NCI-H526 treated with DMSO at 0.1 percent for 48 hours (cell line): ENCODE measurements around the gene ACP2.

ENCODE experiments used
- DNase-seq: peaks from one replicate; lab custom pipeline; 2025; lab: John Stamatoyannopoulos, UW

Gene ACP2, protein sequence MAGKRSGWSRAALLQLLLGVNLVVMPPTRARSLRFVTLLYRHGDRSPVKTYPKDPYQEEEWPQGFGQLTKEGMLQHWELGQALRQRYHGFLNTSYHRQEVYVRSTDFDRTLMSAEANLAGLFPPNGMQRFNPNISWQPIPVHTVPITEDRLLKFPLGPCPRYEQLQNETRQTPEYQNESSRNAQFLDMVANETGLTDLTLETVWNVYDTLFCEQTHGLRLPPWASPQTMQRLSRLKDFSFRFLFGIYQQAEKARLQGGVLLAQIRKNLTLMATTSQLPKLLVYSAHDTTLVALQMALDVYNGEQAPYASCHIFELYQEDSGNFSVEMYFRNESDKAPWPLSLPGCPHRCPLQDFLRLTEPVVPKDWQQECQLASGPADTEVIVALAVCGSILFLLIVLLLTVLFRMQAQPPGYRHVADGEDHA

DNA sequence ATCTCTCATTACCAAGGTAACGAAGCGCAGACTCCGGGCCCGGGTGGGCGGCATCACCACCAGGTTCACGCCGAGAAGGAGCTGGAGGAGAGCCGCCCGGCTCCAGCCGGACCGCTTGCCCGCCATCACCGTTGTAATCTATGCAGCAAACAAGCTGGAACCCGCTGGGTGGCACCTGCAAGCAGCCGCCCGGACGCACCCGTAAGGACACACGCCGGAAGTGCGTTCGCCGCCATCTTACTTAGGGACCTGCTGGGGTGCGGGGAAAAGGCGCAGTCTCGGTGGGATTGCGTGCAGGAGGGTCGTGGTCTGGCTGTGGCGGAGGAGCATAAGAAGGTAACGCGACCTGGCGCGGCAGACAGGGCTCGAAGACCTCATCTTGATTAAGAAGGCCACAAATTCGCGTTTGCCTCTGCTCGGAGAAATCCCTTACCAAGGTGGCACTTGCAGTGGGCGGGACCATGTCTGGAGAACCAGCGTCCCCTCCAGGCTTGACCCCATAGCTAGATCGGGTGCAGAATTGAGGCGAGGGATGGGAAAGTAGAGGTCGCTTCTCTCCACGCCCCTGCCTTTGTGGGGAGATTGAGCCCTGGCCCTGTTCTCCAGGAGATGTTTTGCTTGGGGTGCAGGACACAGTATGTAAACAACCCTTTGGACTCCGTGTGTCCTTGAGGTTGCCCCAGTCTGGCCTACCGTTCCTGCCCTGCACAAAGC, at the start of gene ACP2:
TSS of gene ACP2 (minus strand) at position 151 of the 714 bp plus-strand sequence. CDS start at position 126, 25 bp downstream.
- DNase-seq, result peak; percentile 81

DNA sequence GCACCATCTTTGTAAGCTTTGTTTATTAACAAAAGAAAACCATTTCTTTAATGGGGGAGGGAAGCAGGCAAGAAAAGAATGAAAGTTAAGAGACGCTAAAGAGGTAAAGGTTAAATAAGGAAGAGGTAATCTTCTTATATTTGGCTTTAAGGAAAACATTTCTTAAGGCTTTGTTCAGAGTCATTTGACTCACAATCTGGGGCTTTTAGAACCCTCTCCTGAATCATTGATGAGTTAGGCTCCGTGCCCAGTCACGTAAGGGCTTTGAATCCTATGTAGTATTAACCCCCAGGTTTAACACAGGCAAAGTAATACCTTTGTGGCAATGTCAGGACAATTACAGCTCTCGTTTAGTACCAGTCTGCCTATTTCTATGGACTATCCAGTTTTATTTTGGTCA, 47.4 kb upstream of the ACP2 start:
- no peak for DNase-seq

DNA sequence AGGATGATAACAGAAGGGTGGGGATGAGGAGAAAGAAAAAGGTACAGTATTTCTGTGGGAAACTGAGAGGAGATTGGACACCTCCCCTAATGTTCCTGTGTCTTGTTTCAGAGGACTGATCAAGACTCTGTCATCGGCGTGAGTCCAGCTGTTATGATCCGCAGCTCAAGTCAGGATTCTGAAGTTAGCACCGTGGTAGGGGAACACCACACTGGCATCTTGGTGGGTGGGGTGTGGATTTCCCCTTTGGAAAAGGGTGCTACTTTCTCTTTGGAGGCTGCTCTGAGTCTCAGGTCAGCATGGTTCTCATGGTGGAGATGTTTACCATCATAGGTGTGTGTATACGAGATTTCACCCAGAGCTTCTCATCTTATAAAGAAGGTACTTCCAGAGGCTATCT, 46.8 kb upstream of the ACP2 start:
- no peak for DNase-seq

DNA sequence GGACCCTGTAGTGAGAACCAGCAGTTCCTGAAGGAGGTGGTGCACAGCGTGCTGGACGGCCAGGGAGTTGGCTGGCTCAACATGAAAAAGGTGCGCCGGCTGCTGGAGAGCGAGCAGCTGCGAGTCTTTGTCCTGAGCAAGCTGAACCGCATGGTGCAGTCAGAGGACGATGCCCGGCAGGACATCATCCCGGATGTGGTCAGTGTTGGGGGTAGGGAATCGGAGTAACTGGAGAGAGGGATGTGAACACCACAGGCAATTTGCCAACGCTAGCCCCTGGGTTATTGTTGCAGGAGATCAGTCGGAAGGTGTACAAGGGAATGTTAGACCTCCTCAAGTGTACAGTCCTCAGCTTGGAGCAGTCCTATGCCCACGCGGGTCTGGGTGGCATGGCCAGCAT, 41.2 kb upstream of the ACP2 start:
- DNase-seq, result no peak

DNA sequence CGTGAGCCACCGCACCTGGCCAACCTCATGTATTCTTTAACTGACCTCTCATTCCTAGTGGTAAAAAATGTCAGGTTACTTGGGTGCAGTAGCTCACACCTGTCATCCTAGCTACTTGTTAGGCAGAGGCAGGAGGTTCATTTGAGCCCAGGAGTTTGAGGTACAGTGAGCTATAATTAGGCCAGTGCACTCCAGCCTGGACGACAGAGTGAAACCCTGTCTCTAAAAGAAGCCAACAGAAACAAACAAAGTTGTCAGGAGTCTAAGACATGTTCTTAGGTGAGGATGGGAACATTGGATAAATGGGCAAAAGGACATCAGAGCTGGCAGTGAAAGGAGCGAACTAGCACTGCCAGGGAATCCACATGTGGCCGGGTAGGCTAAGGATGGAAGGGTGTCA, 39.5 kb upstream of the ACP2 start:
- no peak for DNase-seq

DNA sequence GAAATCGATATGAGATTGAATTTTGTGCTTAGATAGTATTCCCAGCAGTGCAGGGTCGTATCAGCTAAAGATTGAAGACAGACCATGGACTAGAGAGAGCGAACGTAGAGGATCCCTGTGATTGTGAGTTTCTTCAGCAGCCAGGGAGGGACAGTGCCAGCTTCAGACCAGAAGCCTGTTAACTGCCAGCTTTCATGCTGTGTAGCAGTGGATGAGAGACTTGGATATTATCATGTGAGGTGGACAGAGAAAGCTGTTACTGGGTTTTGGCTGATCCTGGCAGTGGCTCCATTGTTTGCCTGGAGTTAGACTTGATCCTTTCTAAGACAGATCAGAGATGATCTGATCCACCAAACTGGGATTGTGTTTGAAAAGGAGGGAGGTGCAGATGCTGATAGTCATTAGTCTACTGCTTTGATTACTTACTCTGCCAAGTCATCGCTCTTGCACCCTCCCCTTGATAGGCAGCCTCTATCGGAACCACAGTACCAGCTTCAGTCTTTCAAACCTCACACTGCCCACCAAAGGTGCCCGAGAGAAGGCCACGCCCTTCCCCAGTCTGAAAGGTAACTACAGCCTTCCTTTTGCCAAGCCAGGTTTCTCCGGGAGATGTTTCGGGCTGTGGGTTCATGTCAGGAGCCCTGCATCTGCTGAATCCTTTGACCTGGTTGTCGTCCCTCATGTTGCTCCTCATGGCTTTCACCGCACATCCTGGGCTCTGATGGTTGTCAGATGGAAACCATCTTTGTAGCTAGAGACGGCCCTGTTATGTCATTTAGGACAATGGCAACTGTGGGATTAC, 37.6 kb upstream of the ACP2 start:
- DNase-seq, result no peak

DNA sequence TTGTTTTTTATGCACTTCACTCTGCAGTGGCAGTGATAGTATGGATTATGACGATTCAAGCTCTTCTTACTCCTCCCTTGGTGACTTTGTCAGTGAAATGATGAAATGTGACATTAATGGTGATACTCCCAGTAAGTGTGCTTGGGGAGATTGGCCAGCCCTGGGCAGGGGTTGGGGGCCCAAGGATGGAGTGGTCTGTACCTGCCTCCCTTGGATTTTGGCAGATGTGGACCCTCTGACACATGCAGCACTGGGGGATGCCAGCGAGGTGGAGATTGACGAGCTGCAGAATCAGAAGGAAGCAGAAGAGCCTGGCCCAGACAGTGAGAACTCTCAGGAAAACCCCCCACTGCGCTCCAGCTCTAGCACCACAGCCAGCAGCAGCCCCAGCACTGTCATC, 35.5 kb upstream of the ACP2 start:
- DNase-seq, result no peak

DNA sequence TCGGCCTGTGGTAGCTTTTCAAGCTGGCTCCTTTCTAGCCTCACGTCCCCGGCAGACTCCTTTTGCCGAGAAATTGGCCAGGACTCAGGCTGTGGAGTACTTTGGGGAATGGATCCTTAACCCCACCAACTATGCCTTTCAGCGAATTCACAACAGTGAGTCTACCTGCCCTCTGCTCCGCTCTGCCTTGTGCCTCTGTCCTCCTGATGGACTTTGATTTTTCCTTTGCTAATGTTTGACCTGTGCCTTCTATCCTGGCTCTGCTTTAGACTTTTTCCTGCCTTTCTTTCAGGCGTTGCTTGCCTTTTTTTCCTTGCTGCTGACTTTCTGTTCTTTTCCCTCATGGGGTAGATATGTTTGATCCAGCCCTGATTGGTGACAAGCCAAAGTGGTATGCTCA, 33.8 kb upstream of the ACP2 start:
- DNase-seq, result no peak

DNA sequence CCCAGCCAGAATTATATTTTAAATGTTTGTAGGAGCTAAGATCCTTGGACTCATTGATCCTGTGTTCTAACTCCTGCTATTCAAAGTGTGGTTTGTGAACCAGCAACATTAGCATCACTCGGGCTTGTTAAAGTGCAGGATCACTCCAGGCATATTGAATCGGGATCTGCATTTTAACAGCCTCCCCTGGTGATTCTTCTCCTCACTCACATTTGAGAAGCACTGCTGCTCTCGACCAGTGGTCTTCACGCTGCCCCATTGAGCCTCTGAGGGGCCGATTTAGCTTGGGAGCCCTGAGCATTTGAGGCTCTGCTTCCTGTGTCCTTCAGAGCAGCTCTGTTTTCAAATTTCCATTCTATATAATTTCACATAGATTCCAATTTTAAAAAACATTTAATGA, 32.2 kb upstream of the ACP2 start:
- no peak for DNase-seq

DNA sequence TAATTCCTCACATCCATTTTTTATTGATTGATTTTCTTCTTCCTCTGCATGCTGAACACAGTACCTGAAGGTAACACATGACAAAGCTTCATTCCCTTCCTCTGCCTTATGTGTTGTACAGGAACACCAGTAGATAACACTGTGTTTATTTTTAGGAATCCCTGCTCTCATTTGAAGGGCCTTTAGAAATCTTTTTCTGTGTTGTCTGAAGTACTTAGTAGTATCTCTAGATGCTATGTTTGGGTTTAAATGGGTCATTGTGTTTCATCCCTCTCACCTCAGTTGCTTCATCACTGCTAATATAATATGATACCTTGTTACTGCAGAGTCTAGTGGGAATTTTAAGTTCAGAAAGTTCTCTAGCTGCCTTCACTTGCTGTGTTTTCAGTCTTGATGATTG, 31.5 kb upstream of the ACP2 start:
- DNase-seq, result no peak

DNA sequence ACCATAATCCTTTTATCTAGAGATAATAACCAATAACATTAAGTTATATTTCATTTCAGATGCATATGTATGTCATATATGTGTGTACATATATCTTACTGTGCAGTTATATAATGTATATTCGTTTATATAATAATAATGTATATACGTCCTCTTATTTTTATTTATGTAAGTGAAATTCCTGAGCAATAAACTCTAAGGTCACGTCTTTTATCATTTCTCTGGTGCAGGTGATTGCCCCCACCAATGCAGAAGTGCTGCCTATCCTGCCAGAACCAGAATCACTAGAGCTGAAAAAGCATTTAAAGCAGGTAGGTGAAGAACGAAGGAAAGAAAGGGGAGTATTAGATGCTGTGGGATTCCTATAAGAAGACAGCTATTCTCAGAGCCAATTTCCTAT, 30.2 kb upstream of the ACP2 start:
- DNase-seq, result no peak

DNA sequence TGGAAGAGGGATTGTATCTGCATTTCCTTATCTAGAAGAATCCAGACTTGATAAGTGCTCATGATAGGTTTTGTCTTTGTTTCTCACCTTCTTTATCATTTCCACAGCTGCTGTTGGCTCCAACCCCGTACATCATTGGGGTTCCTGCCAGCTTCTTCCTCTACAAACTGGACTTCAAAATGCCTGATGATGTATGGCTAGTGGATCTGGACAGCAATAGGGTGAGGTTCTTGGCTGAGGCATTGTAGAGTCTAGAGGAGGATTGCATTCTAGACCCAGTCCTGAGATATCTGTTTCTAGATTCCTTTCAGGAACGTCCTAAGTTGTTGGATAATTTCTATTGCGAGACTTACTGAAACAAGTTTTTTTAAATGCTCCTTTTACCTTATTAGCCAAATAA, 29.4 kb upstream of the ACP2 start:
- DNase-seq, result no peak

DNA sequence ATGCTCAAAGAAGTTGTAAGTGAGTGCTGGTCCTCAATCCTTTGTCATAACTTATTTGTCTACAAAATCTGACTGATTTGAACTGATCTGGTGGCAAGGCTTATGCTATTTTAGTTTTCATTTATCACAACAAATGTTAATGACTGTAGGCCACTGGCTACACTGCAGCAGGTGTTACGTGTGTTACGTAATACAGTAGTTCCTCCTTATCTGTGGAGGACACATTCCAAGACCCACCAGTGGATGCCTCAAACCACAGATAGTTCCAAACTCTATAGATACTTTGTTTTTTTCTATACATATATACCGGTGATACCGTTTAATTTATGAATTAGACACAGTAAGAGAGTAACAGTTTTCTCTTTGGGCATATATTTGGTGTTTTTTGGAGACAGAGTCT, 28.3 kb upstream of the ACP2 start:
- DNase-seq, result no peak

DNA sequence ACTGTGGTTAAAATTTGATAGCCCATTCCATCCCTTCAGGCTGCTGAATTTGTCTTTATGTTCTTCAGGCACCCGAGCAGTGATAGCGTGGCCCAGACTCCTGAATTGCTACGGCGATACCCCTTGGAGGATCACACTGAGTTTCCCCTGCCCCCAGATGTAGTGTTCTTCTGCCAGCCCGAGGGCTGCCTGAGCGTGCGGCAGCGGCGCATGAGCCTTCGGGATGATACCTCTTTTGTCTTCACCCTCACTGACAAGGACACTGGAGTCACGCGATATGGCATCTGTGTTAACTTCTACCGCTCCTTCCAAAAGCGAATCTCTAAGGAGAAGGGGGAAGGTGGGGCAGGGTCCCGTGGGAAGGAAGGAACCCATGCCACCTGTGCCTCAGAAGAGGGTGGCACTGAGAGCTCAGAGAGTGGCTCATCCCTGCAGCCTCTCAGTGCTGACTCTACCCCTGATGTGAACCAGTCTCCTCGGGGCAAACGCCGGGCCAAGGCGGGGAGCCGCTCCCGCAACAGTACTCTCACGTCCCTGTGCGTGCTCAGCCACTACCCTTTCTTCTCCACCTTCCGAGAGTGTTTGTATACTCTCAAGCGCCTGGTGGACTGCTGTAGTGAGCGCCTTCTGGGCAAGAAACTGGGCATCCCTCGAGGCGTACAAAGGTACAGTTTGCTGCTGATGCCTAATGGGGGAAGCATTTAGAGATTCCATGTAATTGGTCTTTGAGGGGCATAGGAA, 26.1 kb upstream of the ACP2 start:
- DNase-seq, result no peak

DNA sequence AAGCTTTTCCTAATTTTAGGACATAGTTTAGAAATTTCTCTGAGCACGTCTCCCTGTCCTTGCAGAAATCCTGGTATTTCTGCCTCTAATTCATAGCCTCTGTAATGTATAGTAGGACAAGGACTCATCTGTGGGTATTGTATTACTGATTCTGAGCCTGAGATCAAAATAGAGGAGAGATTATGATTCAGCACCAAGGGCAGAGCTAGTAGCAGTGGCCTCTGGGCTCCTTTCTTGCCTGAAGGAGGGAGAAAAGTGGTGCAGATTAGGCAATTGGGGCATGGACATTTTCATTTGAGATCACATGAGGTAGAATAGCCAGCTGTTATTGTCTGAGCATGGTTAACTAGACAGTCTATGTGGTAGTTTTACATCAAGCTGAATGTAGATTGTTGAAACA, 24.1 kb upstream of the ACP2 start:
- DNase-seq, result no peak

DNA sequence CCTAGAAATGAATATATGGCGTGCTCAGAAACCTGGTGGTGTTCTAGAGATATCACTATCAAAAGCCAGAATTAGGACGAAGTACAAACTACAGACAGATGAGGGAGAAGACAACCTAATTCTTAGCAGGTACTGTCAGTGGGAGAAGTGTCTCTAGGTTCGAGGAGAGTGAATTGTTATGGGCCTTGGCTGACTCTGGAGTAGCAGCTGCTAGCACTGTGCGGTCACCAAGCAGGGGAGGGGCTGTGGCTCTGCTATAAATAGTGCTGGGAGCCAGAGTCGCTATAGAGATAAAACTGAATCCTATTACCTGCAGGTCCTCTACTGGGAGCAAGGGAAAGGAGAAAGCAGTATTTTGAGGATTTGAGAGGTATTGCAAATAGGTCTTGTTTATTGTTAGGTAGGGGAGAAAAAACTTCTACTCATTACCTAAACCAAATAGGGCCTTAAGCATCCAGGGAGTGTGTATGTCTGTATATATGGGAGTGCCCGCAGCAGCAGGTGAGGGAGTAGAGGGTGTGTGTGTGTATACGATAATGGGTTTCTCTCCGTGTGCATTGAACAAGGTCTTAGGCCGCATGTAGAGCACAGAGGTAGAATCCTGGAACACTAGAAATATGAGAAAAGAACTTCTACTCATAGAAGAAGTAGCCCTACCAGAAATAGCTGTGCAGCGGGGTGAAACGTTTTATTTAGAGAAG, 23.5 kb upstream of the ACP2 start:
- DNase-seq, result peak; percentile 90

DNA sequence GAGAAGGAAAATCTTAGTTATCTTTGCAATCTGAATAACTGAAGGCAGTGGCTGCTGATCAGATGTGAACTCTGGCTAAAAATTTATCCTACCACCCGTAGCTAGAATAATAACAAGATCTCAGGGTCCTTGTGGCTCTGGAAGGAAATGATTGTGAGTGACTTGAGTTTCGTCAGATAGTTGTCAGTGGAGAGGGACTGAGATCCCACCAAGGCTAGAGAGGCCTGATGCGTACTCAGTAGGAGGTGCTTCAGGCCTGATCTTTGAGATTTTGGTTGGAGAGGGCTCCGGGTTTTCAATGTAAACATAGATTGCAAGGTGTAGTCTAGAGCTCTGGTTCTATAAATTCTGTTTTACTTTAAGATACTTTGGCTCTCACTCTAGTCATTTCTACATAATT, 22.7 kb upstream of the ACP2 start:
- DNase-seq, result no peak

DNA sequence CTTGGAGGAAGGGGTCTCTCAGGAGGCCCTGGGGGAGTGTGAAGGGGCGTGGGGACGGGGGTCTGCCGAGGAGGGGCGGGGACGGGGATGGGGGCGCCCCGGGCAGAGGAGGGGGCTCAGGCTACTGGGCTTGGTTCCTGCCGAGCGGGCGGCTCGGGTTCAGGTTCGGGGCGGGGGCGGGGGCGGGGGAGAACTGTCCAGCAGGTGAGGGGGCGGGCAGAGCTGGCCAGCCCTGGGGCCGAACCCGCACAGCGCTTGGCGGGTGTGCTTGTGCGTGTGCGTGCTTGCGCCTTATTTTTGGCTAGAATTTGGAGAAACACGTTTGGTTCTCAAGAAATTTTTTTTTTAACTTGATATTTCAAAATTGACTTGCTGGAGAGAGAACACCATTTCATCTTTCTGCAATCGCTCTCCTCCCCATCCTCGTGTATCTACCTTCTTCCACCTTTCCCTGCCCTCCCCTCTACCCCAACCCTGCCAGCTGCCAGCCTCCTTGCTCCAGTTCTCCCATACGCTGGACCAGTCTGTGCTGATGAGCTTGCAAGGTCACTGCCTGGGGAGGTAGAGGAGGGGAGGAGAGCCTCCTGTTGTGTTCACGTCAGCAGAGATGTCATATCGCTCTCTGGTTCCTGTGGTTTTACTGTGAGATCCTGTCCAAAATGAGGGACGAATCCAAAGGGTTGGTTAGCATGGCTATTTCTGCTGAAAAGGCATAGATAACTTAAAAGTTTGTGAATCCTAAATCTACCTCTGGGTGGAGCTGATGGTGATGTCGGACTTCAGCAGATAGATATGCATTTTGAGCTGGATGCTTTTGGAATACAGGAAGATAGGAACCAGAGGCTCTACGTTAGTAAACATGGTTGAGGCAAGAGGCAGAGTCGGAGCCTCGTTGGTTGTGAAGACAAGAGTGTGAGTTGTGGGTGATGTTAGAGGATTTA, 22.0 kb upstream of the ACP2 start:
- DNase-seq, result peak; percentile 37

DNA sequence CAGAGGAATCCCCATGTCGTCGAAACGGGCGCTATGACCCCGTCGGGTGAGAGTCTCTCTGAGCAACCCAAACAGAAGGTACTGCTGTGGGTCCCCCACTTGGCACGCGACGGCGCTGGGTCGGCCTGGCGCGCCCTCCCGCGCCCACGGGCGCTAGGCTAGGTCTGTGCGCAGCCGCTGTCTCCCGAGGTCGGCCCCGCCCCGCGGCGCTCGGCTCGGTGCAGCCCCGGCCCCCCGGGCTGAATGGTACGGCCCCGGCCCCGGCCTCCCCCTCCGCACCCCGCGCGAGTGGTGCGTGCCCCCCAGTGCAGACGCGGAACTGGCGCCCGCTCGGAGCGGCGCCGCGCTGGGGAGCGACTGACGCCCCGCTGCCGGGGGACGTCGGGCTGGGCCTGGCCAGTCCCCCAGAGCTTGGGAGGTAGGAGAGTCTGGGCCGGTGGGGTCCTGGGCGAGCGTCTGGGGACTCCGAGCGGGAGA, 21.3 kb upstream of the ACP2 start, which contains the start of gene MADD:
TSS of gene MADD (plus strand) at position 305 of the 477 bp plus-strand sequence.
- peak; percentile 95 for DNase-seq
